ENCODE measurements around the gene PAX3. TPM values are rescaled to one million over a fixed set of nuclear protein-coding genes. Genes with fewer than 3 reads are reported as not detected.

The PAX3 gene
- total RNA-seq, 1 donor from 2014 or later, result not detected

DNA sequence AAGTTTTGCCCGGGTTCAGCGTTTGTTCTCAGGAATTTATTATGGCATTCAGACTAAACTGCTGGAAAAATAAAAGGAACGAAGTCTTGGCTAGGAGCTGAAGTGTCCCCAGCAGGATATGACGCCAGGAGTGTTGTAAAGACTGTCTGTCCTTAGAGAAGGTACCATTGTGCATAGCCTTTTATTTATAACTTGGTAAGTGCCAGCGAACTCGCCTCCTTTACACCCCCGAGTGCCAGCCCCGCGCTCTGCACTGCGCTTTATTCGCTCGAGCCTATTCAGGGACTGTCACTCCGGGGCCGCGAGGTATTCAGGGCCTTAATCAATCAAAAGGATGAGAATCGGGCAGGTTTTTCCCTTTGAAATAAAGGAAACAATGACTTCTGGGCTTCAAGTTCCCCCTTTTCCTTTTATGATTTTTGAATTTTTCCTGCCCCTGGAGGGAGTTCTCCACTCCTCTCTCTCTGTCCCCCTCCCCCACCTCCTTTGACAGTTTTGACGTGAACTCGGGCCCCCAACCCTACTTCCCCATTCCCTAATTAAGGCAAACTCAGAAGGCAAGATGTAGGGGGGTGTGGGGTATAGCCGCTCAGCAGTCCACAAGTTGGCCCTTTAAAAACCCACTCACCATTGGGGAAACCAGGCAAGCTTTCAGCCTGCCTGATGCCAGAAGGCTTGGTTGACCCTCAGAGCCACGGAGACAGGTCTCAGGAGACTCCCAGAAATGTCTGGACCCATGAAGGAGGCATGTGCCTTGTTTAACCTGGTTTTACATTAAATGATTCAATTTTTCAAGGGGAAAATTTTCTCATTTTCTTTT, 1.3 kb upstream of the PAX3 start:
- intact Hi-C loops (cut with micrococcal nuclease), result loop anchor here (5.0 kb wide), 1 partner anchor 127 kb away; no protein-coding TSS in a partner anchor

DNA sequence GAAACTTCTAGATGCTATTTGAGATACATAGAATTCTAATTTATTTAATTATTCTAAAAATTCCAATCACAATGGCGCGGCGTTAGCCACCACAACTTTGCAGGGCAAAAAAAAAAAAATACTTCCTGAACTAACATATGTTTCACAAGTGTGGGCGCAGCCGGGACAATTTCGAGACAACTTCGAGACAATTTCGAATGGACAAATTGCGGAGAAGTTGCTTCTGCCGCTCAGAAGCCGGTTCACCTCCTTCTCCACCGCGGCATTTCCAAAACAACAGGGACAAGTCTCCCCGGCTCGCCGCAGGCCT, 842 bp downstream of the PAX3 start:
- intact Hi-C loops (cut with micrococcal nuclease), result no loop called here

DNA sequence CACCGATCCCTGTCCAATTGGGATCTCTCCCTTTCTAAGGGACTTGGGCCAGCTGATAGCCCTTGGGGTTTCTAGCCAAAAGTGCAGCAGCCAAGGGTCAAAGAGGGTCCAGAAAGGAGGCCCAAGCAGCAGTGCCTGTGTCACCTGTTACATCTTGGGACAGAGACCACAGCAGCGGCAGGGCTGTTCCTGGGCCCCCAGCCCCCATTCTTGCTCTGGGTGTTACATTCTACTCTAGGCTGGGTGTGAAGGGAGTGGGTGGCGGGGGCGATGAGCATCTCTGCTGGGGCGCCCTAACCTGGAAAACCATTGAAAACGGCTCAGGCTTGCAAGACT, 1.2 kb downstream of the PAX3 start:
- intact Hi-C loops (cut with micrococcal nuclease), result loop anchor here (2.0 kb wide), 1 partner anchor 15 kb away; no protein-coding TSS in a partner anchor

DNA sequence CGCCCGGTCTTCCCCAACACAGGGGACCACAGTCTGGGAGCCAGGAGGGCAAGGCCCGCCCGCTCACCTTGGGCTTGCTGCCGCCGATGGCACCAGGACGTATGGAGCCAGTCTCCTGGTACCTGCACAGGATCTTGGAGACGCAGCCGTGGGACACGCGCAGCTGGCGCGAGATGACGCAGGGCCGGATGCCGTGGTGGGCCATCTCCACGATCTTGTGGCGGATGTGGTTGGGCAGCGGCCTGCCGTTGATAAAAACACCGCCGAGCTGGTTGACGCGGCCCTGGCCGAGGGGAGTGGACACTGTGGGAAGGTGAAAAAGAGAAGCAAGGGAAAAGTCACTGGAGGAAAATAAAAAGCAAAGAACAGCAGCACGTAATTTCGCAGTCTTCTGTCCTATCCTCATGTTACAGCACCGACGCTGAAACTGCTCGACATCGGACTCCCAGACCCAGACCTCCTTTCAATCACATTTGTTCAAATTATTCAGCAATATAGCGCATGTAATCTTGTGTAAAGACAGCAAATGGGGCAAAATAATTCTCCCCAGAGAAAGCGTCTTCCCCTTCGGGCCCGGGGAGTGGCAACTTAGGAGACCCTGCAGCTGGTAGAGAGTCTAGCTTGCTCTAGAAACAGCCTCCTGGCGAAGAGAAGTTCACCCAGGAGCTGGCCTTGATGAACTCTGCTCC, 1.7 kb downstream of the PAX3 start:
- intact Hi-C loops (cut with micrococcal nuclease), result loop anchor here (2.0 kb wide), 1 partner anchor 16 kb away; no protein-coding TSS in a partner anchor

DNA sequence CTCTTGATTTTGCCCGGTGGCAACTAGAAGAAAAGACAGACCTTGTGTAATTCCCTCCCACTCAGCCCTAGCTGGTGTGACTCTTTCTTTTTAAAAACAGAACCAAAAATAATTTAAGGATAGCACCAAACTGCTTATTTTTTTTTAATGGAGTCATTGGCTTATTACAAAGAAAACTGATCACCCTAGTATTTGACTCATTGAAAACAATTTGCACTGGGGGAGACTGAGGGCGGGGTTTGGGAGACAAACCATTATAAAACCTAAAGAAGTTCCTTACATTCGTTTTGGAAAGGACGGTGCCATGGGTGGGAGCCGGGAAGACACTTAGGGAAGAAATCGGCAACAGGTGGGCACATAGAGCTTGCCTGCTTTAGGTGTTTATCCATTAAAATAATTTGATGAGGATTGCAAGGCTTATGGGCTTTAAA, 2.5 kb downstream of the PAX3 start:
- intact Hi-C loops (cut with micrococcal nuclease), result loop anchor here (2.0 kb wide), 1 partner anchor 16 kb away; no protein-coding TSS in a partner anchor

DNA sequence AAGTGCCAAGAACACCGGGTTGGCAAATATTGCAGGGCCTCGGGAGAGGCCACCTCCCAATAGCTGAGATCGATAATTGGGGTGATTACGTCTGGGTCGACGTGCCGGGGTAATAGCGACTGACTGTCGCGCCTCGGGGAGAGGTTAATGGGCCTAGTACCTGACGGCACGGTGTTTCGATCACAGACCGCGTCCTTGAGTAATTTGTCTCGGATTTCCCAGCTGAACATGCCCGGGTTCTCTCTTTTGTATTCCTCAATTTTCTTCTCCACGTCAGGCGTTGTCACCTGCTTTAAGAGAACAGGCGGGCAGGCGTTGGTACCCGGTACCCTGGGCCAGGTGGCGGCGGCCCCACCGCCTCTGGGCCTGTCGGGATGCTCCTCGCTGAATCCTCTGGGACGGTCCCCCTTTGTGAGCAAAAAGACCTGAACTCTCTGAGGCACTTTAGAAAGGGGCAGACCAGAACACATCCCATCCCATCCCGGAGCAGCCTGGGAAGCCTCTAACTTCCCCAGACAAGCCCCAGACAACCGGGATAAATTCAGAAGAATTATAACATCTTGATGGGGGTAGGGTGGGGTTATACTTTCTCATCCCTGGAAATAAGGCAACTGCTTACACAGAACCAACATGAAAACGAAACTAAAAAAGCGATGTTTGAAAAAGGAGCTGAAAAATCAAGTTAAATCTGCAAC, 3.3 kb downstream of the PAX3 start:
- intact Hi-C loops (cut with micrococcal nuclease), result loop anchor here (2.0 kb wide), 1 partner anchor 17 kb away; no protein-coding TSS in a partner anchor

DNA sequence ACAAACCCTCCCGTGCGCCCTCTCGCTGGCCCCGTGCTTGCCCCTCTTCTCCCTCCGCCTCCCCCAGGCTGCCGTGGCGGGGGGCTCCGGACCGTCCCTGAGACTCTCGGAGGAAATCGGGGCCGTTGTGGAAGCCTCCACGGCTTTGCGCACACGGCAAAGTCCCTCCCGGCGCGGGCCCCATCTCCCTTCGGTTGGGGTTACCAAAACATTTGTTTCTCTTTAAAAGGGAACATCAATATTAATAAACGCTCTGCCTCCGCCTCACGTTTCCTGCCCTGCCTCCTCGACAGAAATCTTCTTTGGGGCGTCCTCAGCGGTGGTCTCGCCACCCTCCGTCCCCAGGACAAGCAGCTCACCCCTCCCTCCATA, 3.8 kb downstream of the PAX3 start:
- intact Hi-C loops (cut with micrococcal nuclease), result no loop called here

DNA sequence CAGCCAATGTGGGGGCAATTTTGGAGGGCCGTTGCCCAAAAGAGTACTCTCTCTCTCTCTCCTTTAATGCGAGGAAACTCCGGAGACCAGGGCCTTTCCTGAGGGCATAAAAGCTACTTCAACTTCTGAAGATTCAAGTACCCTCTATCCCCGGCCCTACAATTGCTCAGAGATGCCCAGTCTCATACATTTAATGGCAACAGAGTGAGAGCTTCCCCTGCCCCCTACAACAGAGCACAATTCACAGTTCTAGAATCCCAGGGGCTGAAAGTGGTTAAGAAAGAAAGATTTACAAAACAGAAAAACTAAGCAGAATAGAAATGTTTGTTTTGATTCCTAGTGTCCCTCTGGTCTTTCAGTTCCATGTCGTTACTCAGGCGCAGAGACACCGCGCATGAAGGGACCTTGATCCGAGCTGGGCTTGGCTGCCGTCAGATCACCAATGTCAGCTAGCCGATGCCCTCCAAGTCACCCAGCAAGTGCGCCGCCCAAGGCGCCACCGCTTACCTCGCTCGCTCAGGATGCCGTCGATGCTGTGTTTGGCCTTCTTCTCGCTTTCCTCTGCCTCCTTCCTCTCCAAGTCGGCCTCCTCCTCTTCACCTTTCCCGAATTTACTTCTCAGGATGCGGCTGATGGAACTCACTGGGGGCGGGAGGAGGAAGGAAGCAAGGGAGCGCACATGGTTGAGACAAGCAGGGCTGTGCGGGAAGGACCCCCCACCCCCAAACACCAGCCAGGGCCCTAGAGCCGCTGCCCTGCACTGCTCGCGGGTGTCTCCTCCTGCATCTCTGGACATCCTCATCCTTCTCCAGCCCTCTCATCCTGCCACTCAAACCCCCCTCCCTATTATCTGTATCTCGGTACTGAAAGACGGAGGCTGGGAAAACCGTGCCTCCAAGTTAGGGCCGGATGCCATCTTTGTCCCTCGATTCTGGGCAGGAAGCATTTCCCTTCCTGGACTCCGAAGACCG, 4.9 kb downstream of the PAX3 start:
- intact Hi-C loops (cut with micrococcal nuclease), result no loop called here

DNA sequence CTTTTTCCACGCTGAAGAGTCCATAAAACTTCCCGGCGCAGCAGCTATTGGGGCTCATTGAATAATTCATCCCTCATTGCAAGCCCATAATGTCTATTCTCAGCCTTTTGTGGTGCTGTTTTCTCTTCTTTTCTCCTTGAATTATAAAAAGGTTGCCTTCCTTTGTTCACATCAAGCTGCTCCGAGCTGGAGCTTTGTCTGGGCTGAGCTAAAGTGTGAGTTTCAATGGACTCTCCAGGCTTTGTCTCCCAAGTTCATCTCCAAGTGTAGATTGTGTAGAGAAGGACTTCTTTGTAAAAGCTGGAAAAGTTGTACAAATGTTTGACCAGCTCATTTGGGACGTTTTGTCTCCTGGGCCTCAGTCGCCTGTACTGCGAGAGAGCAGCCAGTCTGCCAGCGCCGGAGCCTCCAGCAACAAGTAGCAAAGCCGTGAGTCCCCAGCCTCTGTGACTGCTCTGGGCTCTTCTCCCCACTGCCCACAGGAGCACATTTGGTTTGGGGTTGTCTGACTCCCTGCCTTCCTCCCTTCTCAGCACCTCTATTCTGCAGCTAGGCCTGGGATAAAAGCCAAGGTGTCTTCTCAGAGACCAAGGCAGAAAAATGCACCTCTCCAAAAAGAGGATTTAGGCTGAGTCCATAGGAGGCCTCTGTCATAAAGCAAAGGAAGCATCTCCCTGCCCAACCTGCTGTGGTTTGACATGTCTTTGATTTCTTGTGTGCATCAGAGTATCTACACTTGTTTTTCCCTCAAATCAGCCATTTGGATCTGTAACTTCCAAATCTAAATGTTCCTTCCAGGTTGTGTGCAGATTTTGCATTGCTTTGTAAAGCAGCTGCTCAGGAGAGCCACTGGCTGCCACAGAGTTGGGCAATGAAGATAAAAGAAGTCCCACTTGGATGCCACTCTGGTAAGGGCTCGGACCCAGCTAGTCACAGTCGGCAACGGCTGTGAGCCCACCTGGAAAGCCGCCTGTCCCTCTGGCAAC, 6.4 kb downstream of the PAX3 start:
- intact Hi-C loops (cut with micrococcal nuclease), result no loop called here

DNA sequence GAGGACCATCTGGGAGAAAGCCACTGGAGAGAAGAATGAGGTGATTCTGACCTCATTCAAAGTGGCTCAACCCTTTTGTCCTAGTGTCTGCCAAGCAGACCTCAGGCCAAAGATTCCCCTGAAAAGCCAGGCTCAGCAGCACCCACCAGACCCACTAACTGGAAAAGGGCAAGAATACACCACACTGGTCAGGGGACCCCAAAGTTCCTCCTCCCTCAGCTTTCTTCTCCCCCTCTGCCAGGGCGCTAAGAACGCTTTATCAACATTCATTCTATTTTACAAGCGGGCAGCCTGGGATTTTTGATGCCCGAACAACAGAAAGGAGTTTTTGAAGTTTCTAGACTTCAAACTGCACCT, 7.3 kb downstream of the PAX3 start:
- intact Hi-C loops (cut with micrococcal nuclease), result no loop called here

DNA sequence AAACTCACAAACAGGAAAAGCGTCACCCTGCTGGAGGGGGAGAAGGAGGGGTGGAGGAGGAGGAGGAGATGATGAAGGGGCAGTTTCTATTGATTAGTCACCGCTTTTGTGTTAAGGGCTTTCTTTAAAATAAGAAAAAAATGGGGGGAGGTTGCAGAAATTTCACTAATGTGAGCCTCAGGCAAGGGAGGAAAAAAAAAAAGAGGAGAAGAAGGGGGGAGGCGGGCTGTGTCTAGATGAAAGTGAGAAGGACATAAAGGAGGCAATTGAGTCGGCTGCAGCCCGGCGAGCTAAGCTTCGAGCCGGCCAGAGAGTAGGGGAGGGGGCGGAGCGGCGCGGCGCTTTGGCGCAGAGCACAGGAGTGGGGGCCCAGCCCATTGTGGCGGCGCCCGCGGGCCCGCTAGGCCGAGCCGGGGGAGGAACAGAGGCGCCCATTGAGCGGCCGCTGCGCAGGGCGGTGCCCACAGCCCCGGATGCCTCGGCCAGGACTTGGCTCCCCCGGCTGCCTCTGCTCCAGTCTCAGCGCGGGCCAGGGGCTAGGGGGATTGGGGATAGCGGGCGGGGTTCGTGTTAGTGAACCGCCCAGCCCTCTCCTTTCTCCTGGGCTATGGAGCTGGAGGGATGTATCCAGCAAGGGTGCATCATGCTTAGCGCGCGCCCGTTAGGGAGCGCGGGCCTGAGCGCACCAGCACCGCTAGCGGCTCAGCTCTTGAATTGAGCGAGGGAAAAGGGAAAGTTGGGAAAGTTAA, 7.9 kb downstream of the PAX3 start:
- intact Hi-C loops (cut with micrococcal nuclease), result no loop called here

DNA sequence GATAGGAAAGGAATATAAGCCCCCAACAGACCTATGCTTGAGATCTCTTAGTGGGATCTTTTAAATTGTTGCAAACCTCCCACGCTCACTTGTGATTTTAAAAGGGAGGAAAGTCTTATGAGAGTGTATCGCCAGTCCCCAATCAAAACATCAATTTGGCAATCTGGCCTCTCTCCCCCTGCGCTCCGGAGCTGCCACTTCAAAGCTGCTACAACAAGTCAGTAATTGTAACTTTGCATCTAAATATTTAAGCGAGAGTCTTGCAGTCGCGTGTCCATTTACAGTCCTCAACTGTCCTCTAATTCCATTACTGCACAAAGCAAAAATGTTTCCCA, 8.4 kb downstream of the PAX3 start:
- intact Hi-C loops (cut with micrococcal nuclease), result no loop called here

DNA sequence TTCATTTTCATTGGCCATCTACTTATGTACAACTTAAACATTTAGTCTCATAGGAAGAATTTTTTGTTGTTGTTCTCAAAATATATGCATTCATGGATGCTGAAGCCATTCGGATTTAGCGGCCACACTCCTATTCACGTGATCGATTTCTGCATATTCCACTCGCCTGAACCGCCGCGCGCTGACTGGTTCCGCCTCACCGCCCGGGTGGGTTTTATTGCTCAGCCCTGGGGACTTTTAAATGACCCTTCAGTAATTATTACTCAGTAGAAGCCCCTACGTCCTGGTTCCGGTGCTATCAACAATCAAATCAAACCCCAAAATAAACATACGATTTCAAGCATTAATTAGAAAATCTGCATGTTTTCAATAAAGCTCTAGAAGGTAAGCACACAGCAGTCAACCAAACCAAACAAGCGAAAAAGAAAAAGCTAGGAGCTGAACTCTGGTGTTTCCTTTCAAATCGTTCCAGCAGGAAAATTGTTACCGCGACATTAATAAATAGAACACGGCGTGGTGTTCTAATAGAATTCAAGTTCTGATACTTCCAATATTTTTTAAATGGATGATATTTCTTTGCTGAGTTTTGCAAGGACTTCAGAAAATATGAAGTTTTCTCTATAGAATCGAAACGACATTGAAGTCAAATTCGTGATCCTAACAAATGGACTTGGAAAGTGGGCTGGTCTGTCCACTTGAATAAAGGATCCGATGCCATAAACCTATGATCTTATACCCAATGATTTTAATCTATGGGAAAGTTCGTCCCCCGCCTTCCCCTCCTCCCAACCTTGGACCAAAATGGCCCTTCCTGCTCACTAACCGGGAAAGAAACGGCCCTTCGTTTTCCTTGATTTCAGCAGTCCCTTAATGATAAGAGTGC, 9.3 kb downstream of the PAX3 start:
- intact Hi-C loops (cut with micrococcal nuclease), result loop anchor here (2.0 kb wide), 1 partner anchor 15 kb away; no protein-coding TSS in a partner anchor

DNA sequence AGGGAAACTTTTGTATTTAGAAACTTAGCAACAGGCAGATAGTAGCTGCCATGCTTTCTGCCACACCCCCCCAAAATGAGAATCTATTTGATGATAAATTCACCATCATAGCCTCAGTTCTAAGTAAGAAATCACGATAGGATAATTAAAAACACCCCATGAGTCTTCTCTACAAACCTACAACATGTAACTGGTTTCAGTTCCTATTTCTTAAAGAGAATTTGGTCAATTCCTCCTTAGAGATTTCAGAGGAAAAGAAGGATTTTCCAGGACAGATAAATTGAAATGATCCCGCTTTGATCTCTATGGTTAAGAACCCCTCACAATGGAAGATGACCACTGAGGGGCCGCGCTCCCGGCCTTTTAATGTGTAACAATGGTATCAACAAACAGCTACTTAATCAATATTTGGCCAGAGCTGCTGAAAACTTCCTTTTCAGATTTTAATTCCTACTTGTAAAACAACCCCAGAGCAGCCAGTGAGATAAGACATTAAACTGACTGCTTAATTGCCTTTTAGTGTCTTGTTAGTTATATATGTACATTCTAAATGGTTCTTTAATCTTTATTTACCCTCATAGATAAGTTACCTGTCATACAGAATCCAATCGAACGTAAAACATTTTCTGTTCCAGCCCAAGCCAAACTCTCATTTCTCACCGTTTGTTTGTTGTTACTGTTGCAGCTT, 10.1 kb downstream of the PAX3 start:
- intact Hi-C loops (cut with micrococcal nuclease), result loop anchor here (2.0 kb wide), 1 partner anchor 16 kb away; no protein-coding TSS in a partner anchor

DNA sequence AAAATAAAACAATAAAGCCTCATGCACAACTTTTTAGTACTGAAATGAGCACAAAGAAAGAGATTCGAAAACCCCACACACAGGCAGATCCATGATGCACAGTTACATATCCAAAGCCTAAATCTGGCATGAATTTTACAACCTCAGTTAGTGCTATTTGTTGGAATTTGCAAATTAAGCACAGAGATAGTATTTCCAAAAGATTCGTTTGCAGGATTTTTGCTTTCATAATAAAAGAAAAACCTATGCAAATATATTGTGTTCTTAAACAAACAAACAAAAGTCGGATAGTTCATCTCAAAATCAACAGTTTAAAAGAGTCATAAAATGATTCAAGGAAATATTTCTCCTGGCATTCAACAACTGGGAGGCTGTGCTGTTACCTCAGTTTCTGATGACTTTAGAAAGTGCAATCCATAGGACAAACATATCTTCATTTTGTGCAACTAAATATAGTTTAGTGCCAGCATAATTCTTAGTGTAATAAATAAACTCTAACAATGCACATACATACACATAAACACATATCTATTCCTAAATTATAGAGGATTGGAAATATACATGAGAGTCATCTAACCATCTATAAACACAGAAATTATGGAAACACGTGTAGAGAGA, 10.8 kb downstream of the PAX3 start:
- intact Hi-C loops (cut with micrococcal nuclease), result loop anchor here (2.0 kb wide), 1 partner anchor 17 kb away; no protein-coding TSS in a partner anchor

DNA sequence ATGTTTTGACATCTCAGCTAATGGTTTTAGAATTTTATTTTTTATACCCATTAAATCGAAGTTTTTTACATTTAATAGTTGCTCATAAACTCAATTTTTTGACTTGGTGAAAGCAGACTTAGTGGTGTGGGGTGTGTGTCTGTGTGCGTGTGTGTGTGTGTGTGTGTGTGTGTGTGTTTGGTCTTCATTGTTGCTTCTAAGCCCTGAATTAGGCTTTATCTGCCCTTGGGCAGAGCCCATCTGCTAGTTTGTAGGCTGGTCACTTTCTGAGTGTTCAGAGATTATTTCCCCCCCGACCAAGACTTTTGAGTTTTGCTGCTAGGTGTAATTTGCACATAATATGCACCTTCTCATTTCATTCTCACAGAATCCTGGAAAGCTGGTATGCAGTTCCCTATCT, 14.3 kb downstream of the PAX3 start:
- intact Hi-C loops (cut with micrococcal nuclease), result no loop called here

DNA sequence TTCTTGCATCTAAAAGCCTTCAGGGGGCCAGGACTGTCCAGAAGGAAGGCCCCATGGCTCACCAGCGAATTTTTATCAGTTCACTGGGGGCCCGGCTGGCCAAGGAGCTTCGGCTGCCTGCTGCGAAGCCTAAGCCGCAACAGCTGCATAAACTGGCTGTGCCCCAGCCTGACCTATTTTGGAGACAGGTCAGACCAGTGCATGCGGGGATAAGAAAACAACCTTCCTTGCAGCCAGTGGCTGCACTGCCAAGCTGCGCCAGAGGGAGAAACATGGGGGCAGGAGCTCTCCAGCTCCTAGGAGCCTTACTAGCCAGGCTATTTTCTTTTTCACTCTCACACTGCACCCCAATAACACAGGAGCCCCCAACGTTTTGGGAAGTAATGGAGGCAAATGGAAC, 15.2 kb downstream of the PAX3 start:
- intact Hi-C loops (cut with micrococcal nuclease), result no loop called here

Measured in T-helper 2 cell treated with Interferon-gamma antibody and Interleukin-4, amounts not matched to agents 100 ng/mL and 5 ng/mL, for 36 hours (primary cell).